RPMI8226 (cell line): ENCODE results near the gene CHADL.

Source experiments
- DNase-seq: peaks from one replicate; pipeline ENCODE4 v3.0.0-alpha.2; 2015

CHADL gene

DNA sequence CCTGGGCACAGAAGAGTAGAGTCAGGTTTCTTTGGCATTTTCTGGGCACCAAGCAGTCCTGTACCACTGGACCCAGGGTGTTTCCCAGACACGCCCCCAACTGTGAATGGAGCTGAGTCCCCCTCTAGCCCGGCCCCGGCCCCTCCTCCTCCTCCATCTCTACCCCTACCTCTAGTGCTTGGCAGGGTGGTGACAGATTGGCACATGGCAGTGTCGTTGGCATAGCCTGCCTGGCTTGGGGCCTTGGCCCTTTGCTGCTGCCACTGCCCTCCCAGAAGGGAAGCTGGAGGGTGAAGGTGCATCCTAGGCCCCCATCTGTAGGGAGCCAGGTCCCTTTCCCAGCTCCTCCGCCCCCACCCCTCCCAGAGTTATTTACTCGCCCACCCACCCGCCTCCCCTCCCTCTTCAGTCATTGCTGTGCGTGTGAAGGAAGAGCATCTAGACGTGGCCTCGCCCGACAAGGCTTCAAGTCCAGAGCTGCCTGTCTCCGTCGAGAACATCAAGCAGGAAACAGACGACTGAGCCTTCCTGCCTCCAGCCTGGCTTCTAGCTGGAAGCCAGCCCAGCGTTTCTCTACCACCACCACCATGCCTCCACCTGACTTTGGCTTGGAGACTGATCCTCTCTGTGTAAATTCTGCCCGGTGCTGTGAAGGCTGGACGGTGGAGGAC lies 10.9 kb downstream of the CHADL start:
- DNase-seq, result no peak

DNA sequence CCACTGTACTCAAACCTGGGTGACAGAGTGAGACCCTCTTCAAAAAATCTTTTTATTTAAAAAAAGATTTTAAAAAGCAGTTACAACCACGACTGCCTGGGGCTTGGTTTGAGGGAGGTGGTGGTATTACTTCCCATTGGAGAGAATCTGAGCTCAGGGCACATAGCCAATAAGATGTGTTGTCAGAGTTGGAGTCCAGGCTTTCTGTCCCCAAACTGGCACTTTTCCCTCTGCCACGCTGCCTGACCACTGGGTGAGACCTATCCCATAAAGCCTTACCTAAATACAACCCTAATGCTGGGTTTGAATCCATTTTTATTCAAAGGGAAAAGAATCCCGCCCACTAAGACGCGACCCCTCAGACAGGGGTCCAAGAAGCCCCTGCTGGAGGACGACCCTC lies 11.5 kb downstream of the CHADL start:
- no peak for DNase-seq

DNA sequence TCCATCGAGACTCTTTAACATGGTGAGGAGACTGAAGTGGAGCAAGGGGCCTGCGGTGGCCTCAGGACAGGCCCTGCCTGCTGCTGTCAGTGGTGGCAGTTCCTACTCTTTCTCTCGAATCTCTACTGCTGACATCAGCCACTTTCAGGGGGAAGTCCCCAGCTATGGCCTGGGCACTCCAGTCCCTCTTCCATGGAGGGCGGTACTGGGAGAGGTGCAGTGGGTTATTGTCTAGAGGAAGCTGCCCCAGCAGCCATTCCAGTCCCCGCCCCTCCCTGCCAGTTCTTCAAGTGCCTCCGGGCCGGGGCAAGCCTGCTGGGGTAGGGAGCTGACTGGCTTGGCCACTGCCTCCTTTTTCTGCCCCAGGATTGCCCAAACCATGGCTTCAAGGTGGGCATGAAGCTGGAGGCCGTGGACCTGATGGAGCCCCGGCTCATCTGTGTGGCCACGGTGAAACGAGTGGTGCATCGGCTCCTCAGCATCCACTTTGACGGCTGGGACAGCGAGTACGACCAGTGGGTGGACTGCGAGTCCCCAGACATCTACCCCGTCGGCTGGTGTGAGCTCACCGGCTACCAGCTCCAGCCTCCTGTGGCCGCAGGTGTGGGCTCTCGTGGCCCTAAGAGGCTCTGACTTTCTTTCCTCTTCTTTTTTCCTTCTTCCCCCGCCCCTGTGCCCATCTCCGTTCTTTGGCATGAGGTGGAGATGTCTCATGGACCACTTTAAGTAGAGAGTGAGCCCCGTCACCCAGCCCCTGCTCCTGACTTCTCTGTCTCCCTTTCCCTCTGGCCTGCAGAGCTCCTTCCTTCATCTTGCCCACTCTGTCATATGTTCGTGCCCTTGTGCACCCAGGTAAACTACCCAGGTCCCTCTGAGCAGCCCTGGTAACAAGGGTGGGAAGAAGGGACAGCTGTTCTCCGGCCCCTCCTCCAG lies 13.7 kb downstream of the CHADL start:
- no peak for DNase-seq

DNA sequence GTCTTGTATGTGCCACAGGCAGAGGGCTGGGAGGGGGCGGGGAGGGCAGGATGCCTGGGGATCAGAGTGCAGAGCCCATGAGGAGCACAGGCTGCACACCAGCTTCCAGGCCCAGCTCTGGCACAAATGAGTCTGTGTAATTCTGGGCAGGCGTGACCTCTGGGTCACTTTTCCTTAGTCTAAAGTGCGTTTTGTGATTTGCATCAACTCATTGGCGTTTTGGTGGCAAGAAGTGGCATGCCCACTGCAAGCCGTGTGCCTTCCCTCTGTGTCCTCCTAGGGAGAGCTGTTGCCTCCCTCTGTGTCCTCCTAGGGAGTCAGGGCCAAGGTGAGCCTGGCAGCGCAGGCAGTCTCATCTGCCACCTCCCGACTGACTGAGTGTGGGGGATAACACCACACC lies 17.2 kb downstream of the CHADL start:
- no peak for DNase-seq

DNA sequence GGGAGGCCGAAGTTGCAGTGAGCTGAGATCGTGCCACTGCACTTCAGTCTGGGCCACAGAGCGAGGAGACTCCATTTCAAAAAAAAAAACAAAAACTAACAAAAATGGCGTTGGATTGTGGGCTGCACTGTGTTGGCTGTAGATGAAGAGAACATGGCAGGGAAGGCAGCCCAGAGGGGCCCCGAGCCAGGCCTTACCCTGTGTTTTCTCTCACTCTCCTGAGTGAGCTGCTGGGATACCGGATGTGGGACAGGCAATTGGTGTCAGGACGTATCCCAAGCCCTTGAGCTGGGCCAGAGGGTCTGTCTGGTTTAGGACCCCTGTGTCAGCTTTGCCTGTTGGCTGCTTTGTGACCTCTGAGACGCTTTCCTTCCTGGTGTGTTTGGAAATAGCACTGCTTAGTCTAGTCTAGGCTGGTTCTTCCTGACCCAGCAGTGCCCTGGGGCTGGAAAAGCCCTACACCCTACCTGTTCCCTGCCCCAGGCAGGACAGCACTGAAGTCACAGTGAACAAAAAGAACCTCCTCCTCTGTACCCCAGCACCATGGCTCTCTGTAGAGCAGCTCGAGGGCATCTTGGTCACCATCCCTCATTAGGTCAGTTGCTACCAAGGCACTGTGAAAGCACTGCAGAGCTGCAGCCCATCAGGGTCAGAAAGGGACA lies 17.8 kb downstream of the CHADL start:
- no peak for DNase-seq

DNA sequence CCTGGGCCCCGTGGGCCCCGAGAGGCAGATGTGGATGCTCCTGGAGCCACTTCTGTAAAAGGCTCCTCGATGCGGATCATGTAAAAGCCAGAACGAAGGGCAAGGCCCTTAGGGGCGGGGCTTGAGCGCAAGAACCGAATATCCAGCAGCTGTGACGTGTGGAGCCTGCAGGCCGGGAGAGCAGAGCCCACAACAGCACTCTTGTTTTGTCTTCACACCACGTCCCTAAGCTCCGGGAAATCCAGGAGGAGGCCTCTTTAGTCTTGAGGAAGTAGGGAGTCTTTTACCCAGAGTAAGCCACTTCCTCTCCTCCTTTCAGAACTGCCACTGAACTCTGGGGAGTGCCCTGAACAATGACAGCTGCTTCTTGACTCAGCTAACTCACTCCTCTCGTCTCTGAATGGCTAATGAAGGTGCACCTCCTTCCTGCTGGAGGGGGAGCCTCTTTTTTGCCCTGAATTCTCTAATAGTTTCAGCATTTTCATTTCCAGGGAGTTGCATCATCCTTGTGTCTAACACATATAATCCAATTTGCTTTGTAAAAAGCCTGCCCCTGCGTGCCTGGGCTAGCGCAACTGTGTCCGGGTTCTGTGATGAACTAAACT lies 23.1 kb downstream of the CHADL start:
- no peak for DNase-seq

DNA sequence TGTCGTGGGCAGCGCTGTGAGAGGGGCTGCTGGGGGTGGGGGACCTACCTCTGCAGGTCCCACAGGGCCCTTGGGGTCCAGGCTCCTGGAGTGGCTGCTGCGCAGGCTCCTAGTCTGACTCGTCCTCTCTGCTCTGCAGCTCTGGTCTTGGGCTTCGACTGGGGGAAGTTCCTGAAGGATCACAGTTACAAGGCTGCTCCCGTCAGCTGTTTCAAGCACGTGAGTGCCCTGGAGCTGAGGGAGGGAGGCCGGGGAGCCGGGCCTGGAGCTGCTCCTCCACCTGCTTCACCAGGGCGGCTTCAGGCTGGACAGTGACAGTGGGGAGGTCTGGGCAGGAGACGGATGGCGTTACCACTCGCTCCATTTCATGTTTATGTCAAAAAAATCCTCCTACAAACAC lies 23.7 kb downstream of the CHADL start:
- no peak for DNase-seq

DNA sequence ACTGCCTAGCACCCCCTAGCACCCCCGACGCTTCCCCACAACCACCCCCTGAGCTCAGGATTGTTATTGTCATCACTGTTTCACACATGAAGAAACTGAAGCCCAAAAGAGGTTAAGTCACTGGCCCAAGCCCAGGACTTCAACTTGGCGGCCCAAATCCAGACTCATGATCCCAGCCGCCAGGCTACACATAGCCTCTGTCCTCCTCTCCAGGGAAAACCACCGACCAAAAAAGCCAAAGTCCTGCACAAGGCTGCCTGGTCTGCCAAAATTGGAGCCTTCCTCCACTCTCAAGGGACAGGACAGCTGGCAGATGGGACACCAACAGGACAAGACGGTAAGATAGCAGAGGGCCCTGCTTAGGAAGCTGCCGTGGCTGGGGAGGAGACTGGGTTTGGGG lies 24.8 kb downstream of the CHADL start:
- DNase-seq, result no peak

DNA sequence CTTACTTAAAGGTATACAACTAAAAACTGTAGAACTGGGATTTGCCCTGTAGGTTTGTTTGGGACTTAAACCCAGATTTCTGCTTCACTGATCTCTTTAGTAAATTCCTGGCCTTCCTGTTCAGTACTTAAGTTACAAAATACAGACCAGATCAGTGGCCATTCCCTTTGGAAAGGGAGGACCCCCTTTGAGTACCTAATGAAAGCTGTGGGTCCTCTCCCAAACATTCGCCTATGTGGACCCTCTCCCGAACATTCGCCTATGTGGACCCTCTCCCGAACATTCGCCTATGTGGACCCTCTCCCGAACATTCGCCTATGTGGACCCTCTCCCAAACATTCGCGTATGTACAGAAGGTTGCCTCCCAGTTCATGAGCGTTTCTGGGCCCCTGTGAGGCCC lies 25.3 kb downstream of the CHADL start:
- no peak for DNase-seq

DNA sequence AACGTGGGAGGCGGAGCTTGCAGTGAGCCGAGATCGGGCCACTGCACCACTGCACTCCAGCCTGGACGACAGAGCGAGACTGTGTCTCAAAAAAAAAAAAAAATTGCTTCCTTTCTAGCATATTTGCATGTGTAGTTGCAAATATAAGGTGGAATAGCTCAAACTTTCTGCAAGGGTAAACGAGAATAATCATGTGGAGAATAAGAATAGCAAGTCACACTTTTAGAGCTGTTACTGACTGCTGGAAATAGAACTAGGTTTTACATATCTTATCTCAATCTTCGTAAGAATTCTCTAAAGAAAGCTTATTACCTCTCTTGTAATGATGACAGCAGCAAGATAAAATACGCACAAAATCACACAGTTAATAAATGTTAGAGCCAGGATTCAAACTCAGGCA lies 34.0 kb downstream of the CHADL start:
- no peak for DNase-seq

DNA sequence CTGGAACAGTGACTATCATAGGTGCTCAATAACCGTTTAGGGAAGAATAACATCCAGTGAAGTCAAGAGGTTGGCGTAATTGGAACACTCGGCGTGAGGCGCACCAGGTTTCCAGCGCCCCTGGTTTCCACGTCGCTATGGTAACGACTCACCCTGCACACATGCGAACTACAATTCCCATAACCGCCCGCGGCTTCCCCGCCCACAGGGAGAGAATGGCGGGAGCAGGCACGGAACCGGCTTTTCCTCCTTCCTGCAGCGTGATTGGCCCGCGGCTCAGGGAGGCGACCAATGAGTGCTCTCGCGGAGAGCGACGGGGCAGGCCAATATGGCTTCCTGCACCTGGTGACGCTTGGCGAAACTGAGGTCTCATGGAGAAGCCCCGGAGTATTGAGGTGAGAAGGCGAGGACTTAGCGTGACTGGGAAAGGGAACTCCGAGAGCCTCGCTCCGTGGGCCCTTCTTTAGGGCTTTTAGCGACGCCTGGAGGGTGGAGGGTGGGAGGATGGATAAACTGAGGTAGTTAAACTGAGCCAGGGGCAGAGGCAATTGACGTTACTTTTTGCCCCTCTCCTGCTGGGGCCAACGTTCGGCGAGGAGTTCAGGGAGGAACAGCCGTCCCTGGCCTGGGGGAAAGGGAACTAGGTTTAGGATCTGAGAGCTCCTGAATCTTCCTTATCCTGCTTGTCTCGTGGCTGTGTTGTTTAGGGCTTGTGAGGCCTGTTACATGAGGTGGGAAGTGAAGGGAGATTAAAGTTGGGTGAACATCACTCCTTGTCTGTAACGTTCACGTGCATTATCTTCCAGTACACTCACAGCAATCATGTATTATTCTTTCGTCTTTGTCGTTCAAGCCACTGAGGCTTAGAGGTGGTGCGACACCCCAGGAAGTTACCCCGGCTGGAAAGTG lies 35.5 kb downstream of the CHADL start, which contains the start of gene L3MBTL2:
L3MBTL2 (plus strand) TSS at position 321 of the 909 bp plus-strand sequence; CDS start at position 372, 51 bp downstream.
- DNase-seq, result peak; percentile 98

DNA sequence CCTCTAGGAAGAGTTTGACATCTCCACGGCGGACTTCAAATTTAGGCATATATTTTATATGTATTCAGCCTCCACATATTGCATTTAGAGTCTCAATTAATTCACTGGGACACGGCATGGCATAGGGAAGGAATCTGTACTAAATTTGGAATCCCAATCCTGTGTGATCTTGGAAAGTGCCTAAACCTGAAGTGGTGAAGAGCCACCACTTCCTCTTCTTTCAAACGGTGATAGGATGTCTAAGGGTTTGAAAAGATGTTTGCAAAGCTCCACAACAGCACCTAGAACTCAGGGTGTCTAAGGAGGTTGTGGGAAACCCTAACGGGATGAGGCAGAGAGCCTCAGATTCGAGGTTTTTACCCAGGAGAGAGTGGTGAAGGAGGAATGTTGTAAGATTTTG lies 36.7 kb downstream of the CHADL start:
- no peak for DNase-seq

DNA sequence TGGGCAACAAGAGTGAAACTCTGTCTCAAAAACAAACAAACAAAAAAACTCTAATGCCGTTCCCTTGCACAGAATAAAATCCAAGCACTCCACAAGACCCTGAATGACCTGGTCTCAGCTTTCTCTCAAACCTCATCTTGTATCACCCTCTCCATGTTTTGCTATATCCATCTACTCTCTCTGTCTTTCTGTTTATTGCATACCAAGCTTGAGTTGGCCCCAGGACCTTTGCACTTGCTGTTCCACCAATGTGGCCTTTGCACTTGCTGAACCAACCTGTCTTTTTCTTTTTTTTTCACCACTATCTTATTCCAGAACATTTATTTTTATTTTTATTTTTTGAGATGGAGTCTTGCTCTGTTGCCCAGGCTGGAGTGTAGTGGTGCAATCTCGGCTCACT lies 37.6 kb downstream of the CHADL start:
- no peak for DNase-seq

DNA sequence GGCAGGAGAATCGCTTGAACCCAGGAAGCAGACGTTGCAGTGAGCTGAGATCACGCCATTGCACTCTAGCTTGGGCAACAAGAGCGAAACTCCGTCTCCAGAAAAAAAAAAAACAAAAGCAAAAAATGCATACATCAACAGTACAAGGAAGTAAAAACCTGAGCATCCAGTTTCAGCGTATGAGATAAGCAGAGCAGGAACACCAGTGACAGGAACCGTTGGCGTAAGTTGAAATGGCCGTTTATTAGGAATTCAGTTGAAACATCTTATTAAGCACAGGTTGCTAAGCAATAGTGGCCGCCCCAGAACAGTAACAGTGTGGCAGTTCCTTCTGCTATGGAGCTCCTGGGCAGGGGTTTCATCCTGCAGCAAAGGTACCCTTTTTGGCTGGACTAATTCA lies 39.6 kb downstream of the CHADL start:
- no peak for DNase-seq

DNA sequence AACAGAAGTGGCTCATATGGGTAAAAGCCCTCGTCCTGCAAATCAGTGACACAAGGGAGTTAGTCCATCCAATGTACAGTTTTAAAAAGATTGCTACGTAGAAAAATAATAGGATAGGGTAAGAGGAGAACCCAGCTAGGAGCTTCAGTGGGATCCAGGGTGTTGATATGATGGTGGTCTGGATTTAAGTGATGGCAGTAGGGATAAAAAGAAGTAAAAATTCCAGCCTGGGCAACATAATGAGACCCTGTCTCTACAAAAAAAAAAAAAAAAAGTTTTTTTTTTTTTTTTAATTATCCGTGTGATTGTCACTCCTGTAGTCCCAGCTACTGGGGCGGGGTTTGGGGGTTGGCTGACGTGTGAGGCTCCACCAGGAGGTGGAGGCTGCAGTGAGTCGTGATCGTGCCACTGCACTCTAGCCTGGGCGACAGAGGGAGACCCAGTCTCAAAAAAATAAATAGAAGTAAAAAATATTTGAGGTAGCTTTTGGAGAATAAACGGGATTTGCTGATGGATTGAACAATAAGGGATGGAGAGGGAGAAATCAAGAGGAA lies 42.6 kb downstream of the CHADL start:
- peak; percentile 59 for DNase-seq

DNA sequence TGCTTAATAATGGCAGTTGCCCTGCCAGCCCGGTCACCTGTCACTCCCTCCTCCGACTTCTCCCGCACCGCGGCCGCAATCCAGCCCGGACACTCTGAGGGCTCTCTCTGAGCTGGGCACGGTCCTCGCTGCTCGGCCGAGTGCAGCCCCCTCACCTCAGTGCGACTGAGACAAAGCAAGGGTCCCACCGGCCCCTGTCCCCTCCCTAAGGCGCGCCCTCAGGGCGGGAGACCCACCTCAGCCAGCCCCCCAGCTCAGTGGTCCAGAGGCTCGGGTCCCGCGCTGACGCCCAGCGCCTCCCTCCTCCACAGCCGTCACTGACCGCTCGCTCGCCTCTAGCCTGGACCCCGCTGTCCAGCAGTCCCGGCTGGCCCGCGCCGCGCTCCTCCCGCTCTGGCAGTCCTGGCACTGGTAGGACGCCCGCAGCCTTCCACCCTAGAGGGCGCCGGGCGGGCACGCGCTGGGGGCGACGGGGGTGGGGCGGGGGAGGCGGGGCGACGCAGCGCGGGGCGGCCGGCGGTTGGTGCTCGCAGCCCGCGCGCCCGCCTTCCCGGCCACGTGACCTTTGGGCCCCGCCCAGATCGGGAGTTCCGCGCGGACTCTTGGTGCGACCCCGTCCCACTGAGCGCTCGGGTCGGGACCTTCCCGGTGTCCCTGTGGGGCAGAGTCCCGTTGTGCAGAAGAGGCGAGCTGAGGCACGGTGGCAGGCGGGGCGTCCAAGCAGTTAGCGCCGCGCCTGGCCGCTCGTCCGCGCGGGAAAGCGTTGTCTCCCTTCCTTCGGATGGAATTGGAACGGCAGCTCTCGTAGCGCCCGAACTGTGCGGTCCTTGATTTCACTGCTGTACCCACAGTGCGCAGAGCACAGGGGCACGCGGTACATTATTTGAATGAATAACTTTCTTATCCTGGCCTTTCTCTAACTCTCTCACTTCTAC lies 43.4 kb downstream of the CHADL start:
- DNase-seq, result peak; percentile 88

DNA sequence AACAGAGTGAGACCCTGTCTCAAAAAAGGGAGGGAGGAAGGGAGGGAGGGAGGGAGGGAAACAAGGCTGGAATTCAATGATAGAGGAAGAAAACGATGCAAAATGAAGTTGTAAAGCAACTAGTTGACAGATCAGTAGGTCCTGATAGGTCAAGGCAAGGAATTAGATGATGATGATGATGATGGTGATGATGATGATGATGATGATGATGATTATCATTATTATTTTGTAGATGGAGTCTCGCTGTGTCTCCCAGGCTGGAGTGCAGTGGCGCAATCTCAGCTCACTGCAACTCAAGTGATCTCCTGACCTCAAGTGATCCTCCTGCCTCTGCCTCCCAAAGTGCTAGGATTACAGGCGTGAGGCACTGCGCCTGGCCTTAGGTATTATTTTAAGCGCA lies 46.9 kb downstream of the CHADL start:
- no peak for DNase-seq

DNA sequence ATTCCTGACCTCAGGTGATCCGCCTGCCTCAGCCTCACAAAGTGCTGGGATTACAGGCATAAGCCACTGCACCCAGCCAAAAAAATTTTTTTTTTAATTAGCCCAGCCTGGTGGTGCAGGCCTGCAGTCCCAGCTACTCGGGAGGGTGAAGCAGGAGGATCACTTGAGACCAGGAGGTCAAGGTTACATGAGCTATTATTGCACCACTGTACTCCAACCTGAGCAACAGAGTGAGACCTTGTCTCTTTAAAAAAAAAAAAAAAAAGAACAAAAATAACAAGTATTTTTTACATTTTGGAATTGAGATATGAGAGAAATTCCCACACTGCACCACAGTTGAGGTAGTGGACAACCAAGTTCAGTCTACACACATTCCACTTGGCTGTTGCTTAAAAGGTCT lies 49.3 kb downstream of the CHADL start:
- DNase-seq, result no peak

DNA sequence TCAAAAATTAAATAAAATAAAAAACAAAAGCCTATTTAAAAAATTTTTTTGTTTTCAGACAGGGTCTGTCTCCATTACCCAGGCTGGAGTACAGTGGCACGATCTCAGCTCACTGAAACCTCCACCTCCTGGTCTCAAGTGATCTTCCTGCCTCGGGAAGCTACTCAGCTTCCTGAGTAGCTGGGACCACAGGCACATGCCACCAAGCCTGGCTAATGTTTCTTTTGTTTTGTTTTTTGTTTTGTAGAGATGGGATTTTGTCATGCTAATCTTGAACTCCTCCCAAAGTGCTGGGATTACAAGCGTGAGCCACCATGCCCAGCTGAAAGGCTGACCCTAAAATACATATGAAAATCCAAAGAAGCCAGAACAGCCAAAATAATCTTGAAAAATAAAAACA lies 56.1 kb downstream of the CHADL start:
- no peak for DNase-seq

DNA sequence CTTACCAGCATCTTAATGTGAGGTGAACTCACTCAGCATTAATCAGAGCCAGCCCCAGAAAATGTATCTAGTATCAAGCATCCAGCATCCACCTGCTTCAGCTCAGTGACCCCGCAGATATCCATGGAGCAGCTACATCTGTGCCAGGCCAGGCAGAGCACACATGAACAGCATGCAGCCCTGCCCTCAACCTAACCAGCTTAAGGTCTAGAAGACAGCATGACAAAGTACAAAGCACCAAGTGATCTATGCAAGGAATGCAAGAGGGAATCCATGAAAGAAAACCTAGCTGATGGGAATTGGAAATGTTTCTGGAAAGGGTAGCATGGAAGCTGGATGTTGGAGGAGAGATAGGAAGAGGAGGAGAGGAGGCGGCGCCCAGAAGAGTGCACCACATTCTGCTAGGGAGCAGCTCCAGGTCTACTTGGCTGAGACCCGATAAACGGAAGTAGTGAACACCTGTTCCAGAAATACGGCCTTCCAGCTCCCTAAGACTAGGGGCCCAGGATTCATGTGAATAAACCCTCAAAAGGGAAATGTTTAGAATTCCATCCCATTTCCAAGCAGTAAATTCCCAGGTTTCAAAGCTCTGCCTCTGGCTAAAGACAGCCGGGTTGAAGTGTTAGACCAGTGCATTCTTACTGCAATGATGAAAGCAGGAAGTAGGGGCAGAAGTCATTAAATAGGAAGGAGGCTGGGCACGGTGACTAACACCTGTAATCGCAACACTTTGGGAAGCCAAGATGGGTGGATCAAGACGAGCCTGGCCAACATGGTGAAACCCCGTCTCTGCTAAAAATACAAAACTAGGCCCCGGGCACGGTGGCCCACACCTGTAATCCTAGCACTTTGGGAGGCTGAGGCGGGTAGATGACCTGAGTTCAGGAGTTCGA lies 59.1 kb downstream of the CHADL start:
- no peak for DNase-seq
